ENCODE data around the gene ARHGAP6.
"Not testable (repeated sequence)": the region's sequence is repeated elsewhere in the genome, so short reads cannot be mapped to it uniquely, and the experiment has no call there.

The ARHGAP6 gene

DNA sequence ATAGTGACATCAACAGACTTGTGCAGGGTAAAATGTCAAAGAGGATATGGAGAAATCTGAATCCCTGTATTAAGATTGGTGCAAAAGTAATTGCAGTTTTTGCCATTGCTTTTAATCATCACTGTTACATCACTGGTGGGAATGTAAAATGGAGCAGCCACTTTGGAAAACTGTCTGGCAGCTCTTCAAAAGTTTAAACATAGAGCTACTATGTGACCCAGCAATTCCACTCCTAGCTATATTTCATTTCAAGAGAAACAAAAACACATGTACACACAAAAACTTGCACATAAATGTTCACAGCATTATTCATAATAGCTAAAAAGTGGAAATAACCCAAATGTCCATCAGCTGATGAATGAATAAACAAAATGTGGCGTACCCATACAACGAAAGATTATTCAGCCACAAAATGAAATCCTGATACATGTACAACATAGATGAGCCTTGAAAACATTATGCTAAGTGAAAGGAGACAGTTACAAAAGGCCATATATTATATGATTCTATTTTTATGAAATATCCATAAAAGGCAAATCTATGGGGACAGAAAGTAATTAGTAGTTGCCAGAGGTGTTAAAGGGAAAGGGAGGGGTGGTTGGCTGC is 266.1 kb downstream of the ARHGAP6 start:
- DNase-seq (ENCODE audit: low spot score): no peak

DNA sequence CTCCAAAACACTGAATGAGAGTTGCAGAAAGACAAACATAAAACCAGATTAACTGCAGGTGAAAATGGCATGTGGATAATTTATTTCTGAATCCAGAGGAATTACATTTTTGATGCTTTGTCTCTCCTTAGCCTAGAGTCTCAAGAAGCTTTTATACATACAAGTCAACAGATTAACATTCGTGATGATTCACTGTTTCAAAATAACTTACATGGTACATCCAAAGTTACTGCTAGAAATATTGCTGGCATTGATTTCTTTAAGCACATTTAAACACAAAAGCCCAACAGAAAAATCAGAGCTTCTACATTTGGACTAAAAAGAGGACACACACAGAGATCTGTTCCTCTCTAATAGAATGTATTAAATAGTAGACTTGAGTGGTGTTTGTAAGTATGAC is 266.9 kb downstream of the ARHGAP6 start:
- DNase-seq (ENCODE audit: low spot score): no peak

DNA sequence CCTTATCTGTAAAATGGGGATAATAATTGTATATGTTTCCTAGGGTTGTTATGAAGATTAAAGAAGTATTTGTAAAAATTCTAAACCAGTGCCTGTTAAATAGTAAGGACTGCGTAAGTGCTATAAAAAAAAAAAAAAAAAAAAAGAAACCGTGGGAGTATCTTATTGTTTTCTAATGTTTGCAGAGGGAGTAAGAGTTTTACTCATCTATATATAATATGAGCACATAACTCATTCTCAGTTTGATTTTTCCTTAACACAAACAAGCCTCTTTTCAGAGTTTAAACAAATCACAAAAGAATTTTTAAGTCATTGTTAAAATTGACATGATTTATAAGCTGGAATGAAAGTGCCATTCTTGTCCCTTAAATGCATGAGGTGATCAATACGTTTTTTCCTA is 267.6 kb downstream of the ARHGAP6 start:
- DNase-seq (ENCODE audit: low spot score): no peak

DNA sequence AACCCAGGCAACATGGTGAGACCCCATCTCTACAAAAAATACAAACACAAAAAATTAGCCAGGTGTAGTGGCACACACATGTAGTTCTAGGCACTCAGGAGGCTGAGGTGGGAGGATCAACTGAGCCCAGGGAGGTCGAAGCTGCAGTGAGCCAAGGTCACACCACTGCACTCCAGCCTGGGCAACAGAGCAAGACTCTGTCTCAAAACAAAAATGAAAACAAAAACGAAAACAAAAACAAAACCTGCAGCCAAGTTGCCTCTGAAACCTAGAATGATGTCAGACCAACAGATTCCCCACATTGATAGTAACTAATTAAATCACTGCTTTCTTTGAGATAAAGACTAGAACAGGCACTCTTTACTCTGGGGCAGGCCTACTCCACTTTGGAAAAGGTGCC is 268.0 kb downstream of the ARHGAP6 start:
- DNase-seq (ENCODE audit: low spot score): no peak

DNA sequence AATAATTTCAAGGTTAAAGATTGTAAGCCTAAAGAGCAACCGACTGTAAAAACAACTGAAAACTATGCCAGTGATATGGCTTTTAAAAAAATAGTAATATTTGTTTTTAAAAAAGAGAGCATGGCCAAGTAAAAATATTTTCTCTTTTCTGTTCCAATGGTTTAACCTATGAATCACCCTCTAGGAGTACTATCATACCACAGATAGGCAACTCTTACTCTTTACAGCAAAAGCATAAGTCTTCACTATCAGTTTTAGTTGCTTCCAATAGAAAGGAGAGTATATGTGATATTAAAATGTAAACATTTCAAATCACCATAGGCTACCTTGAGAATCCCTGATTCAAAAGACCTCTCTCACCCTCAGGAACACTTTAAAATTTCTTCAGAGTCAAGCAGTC is 269.9 kb downstream of the ARHGAP6 start:
- DNase-seq (ENCODE audit: low spot score): no peak

DNA sequence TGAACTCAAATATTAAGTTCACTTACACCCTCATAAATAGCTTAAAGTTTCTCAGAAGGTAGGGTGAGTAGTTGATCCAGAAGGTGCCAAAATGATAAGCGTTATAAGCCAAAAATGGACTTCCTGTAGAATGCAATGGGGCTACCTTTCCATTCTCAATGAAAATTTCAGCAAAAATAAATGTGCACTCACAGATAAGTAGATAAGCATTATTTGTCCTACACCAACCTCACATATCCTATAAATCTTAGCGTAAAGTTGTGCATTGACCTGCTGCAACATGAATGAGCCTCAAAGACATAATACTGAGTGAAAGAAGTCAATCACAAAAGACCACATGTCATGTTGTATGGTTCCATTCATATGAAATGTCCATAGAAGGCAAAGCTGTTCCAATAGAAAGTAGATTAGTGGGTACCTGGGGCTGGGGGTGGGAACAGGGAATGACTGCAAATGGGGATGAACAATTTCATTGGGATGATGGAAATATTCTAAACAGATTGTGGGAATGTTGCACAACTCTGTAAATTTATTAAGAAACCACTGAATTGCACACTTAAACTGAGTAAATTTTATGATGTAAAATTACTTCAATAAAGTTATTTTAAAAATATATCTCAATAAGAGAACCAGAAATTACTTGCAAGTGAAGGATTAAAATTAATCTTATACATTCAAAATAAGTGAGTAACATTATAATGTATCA is 271.6 kb downstream of the ARHGAP6 start:
- no peak for DNase-seq (ENCODE audit: low spot score)

DNA sequence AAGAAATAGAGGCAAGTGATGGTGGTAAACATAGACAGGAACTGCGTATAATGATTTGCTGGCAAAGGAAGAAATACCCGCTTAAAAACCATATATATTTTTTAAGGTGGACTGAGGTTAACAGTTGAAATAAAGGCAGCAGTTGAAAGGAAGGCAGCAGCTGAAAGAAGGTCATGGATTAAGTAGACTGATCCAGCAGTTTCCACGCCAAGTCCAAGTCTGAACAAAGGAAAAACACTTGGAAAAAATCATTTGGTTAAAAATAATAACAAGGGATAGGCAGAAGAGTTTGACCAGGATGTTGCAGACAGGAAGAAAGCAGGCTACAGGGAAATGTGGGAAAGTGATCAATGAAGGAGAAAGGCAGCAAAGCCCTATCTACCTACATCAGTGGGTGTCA is 278.9 kb downstream of the ARHGAP6 start:
- DNase-seq (ENCODE audit: low spot score): no peak

DNA sequence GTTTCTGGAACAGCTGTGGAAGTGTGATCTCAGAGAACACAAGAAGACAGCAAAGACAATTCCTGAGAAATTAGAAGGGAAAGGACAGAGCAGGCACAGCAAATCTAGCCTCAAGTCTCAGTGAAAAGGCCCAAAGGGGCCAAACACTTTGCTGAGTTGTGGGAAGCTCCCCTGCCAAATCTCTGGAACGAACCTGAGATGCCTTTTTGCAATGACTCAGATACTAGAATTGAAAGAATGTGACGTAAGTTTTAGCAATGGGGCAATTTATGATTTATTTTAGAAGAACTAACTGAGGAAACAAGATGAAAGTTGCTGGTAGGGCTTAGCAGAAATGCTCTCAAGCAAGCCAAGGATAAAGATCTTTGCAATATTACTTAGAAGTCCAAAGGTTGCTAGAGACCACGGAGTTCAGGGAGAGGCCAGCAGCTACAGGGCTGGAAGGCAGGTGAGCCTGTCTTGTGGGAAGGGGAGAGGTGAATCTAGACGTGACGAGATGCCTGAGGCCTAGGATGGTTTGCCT is 279.7 kb downstream of the ARHGAP6 start:
- no peak for DNase-seq (ENCODE audit: low spot score)

DNA sequence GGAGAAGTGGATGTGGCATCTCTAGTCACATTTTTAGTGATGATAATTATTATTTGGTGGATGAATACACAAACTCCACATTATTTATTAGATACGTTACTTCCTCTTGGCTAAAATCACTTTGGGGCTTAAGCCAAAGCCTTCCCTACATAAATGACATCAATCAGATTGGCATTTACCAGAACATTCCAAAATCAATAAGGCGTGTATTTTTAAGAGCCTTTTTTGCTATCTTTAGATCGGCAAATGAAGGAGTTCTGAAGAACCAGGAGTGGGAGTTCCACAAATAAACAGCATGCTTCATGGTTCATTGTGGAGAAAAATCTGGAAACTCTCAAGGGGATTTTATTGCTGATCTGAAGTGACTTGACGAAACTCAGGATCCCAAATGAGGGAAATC is 282.8 kb downstream of the ARHGAP6 start:
- no peak for DNase-seq (ENCODE audit: low spot score)

DNA sequence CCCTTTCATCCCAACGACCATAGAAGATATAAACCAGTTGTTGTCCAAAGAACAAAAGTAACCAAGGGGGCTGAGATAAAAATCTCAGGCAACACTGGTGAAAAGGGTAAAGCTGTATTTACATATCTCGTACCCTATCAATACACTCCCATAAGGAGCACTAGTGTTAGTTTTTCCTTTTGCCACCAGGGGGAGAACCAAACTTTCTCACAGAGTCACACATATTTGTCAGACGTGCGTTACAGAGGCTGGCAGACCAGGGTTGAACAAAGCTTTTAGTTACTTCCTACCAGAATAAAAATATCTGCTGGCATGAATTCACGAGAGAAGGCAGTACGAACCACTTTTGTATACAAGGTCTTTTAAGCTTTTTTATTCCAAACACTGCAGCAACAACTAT is 284.3 kb downstream of the ARHGAP6 start:
- peak; percentile 34 for DNase-seq (ENCODE audit: low spot score)

DNA sequence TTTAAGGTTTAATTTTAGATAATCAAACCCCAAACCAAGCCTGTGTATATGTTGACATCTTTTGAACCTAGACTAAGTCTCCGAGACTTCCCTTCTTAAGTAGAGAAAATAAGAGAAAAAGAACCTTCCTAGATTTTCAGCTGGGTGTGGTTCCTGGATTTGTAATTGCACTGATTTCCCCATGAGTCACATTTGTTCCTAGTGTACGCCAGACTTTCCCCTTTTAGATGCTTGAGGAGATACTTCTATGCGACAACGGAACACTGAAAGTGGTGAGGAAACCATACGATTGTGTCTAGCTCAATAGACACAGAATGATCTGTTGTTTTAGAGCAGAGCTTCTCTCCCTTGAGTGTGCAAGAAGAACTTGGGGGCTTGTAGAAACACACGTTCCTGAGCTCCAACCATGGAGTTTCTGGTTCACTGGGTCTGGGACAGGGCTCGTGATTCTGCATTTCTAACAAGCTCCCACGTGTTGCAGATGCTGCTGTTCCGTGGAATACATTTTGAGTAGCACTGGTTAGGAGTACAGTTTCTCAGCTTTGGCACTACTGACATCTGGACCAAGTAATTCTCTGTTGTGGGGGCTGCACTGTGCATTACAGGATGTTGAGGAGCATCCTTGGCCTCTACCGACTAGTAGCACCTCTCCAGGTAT is 285.4 kb downstream of the ARHGAP6 start:
- DNase-seq (ENCODE audit: low spot score): no peak

DNA sequence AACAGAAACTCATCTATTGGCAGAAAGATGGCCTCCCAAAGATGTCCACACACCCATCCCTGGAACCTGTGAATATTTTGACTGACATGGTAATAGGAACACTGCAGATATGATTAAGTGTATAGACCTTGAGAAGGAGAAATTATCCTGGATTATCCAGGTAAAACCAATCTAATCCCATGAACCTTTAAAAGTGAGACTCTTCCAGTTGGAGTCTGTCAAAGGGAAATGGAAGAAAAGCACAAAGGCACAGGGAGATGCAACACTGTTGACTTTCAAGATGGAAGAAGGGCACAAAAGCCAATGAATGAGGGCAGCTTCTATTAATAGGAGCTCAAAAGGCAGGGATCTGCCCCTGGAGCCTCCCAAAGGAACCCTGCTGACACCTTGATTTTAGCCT is 289.6 kb downstream of the ARHGAP6 start:
- DNase-seq (ENCODE audit: low spot score): no peak

DNA sequence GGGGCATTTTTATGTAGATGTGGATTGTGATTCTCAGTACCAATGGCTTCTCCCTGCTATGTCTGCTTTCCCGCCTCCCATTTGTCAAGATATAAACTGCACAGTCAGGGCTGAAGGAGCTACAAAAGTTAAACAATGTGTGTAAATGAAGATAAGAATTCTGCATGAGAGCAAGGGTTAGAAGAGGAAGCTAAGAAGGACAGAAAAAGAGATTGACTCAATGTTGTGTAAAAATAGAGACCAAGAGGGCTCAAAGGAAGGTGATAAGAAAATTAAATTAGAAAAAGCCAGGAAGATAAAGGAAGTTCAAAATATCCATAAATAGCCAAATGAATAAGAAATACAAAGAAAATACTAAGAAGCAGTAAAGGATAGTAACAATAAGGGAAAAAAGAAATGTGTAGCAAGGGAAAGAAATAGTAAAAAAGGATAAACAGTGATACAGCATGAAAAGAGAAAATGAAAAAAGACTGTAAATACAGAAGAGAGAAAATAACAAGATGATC is 290.1 kb downstream of the ARHGAP6 start:
- no peak for DNase-seq (ENCODE audit: low spot score)

DNA sequence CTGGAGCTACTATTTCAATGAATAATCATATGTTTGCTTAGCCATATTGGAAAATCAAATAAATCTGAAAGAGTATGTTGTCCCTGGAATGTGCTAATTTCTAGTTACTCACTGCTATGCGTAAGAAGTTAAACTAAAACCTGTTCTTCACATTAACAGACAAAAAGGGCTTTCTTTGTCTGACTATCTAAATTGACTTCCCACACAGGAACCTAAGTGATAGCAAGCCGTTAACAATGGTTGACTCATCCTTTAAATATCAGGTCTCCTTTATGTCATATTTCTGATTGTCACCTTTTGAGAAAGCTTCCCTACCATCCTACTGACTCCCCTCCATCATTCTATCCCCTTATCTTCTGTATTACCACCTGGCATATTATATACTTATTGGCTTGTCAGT is 291.1 kb downstream of the ARHGAP6 start:
- no peak for DNase-seq (ENCODE audit: low spot score)

DNA sequence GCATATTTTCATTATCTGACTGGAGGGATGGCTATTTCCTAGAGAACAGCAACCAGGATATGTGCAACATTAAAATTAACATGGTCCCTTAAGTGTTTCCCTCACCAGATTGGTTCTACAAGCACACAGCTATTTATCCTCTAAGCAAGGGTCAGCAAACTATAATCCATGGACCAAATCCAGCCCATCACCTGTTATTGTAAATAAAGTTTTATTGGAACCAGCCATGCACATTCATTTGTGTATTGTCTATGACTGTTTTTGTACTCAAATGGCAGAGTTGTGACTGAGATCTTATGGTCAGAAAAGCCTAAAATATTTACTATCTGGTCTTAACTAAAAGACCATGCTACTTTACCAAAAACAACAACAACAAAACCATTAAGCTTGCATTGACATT is 294.6 kb downstream of the ARHGAP6 start:
- no peak for DNase-seq (ENCODE audit: low spot score)

DNA sequence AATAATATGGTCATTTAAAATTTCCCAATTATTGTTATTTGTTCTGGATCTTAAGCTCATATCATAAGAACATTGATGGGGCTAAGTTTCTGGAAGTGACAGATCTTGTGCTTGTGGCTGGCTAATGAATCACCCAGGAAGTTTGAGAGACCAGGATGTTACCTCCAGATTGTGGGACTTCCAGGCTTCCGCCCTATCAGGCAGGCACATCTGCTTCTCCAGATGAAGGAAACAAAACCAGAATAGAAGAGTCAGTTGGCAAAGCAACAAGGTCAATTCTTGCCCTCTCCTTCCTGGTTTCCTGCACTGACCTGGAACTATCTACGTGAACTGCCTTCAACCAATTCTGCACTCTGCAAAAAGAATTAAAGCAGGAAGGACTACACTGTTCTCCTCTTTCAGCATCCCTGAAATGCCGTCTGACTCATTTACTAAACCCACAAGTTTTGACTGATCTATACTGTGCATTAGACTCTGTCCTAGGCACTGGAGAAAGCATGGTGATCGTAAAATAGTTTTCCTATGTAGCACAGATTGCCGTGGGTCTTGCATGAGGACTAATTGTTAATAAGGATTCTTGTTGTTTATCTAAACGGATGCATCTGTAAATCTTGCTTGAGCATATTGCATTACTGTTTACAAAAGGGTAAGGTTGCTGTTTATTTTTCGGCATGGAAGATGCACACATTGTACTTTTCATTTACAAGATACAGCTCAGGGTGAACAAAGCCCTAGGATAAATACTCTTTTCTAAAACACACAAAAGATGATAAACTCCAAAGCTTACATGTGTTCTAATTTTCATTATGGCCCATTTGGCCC is 297.9 kb downstream of the ARHGAP6 start:
- no peak for DNase-seq (ENCODE audit: low spot score)

DNA sequence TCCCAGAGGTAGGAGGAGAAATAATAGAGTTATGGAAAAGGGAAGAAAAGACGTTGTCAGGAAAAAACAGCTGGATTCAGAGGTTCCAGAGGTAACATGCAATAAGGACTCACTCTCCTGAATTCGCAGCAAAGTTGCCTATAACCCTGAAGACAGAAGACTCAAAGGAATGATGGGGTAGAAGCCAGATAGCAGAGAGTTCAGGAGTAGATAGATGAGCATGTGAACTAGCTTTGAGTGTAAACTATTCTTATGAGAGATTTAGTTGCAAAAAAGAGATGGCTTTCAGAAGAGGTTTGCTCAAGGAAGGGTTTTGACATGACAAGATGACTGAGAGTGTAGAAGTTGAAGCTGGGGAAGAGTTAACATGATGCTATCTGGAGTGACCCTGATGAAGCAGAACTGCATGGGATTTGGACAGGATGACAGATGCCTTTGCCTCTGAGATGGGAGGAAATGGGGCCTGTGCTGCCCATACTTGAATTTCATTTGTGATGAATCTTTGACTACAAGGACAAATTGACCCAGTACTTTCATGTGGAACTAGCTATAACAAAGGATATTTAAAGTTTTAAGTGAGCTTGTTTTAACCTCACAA is 298.6 kb downstream of the ARHGAP6 start:
- DNase-seq (ENCODE audit: low spot score): no peak

DNA sequence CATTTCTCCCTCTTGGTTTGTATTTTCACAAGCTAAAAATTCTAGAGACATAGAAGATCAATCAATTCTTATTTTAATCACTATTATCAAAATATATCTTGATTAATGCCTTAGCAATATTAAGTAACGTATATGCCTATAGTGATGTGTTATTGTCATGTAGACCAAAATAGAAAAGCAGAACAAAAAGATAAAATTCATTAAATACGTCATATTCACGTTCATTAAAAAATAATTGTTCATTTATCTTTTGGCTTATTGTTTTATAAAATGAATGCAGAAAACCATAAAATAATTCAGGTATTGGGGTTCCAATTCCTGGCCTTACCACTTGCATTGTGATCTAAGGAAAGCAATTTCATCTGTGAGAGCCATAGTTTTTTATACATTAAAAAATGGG is 300.3 kb downstream of the ARHGAP6 start:
- DNase-seq (ENCODE audit: low spot score): no peak

DNA sequence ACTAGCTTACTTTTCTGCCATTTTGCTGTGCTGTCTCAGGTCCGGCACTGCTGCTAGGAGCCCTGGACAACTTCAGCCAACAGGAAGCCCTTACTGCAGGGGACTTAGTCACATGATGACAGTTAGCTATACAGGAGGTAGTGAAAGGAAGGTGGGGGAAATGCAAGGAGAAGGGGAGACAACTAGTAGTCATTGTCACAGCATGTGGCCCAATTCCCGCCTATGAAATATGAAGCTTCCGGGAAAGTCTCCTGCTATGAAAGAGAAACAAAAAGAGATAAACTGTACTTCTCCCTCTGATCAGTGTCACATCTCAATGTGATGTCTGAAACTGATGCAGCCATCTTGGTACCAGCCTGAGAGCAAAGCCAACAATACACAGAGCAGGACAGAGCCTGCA is 300.9 kb downstream of the ARHGAP6 start:
- DNase-seq (ENCODE audit: low spot score): no peak

DNA sequence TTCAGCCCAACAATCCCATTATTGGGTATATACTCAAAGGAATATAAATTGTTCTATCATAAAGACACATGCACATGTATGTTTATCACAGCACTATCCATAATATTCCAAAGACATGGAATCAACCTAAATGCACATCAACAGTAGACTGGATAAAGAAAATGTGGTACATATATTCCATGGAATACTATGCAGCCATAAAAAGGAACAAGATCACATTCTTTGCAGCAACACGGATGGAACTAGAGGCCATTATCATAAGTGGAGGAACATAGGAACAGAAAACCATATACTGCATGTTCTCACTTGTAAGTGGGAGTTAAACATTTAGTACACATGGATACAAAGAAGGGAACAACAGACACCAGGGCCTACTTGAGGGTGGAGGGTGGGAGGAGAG is 301.9 kb downstream of the ARHGAP6 start:
- DNase-seq (ENCODE audit: low spot score): not testable (repeated sequence)

DNA sequence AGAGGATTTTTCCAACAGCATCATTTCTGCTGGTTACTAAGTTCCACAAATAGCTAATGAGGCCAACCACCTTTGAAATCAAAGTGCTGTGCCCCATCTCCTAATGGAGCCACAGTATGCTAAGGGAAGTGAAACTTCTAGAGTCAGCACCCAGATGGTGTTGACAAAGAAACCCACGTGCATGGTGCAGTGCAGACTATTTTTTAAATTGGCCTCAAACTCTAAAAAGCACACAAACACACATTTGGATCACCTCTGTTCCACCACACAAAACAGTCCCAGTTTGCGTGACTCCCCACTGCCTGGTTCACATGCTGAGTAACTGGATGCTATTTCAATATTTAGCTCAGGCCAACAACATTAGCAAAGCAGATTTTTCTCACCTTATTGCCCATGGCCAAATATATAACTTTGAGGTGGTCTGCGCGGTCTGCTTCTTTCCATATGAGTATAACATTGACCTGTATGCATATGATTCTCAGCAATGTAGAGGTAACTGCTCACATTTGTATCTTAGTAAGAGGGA is 302.6 kb downstream of the ARHGAP6 start:
- DNase-seq (ENCODE audit: low spot score): no peak

DNA sequence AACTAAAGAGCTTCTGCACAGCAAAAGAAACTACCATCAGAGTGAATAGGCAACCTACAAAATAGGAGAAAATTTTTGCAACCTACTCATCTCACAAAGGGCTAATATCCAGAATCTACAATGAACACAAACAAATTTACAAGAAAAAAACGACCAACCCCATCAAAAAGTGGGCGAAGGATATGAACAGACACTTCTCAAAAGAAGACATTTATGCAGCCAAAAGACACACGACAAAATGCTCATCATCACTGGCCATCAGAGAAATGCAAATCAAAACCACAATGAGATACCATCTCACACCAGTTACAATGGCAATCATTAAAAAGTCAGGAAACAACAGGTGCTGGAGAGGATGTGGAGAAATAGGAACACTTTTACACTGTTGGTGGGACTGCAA is 304.1 kb downstream of the ARHGAP6 start:
- not testable (repeated sequence) for DNase-seq (ENCODE audit: low spot score)

Measured in LoVo (cell line).